HG02884 (cell line): ENCODE data around the gene LAPTM5.

ENCODE experiments used
- ATAC-seq: cut with Tn5 transposase; IDR thresholded peaks from one replicate; pipeline ENCODE4 v1.9.1; 2021; ENCODE audit warnings: mild to moderate bottlenecking, moderate library complexity; ENCODE audit not compliant: unreplicated experiment

Gene LAPTM5

DNA sequence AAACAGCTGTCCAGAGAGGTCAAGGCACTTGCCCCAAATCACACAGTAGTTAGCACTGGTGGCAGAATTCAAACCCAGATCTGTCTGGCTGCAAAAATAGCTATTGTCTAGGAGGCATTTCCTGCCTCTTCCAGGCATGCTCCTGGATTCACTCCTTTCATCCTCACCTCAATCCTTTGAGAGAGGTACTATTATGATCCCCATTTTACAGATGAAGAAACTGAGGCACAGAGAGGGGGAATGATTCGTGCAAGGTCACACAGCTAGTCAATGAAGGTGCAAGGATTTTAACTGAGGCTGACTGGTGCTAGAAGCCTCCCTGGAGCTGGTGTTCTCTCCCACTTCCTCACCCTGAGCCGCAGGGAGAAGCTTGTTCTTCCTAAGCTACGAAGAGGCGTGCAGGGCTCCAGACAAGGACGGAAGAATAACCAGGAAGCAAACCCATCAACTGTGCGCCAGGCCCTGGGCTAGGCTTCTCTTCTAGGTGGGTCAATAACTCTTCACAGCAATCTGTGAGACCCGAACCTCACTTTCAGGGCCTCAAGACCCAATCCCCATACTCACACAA is 631 bp upstream of the LAPTM5 start:
- no peak for ATAC-seq

DNA sequence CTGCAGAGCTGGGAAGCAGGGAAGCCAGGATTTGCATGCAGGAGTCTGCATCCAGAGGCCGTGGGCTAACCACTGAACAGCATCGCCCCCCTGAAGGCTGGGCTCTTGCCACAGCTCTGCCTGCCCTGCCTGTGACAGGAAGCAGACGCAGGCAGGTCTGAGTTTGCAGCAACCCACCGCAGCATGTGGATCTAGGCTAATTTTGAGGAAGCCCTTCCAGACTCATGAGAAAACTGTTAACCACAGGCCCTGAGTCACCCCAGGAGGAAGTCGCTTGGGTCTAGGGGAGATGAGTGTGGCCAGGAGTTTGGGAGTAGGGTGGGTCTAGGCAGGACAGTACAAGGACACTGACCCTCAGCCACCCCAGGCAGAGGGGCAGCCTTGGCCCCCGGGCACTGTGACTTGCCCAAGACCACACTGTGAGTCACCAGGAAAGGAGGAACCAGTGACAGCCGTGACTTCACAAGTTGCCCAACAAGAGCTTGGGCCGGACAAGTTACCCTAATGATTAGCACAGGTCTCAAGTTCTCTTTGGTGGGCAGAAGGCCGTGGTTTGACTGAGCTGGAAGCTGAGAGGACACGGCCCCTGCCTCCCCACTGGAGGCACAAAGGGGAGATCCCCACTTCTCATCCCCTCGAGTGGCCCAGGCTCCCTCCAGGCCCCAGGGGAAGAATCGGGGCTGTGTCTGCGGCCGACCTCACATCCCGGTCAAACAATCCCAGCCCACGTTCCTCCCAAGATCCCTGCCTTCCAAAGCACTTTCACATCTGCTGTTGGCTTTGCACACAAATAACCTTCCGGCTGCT is 826 bp downstream of the LAPTM5 start:
- no peak for ATAC-seq

DNA sequence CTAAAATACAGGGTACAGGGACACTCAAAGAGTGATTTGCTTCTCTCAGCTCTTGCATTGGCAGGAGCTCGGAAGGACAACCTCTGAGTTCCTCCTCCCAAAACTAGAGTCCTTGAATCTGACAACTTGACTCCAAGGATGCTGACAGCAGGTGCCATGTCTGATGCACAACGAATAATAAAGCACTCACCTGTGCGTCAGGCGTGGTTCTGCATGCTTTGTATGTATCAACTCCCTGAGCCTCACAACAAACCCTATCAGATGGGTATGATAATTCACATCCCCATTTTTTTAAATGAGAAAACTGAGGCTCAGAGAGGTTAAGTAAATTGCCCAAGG is 1.4 kb downstream of the LAPTM5 start:
- no peak for ATAC-seq

DNA sequence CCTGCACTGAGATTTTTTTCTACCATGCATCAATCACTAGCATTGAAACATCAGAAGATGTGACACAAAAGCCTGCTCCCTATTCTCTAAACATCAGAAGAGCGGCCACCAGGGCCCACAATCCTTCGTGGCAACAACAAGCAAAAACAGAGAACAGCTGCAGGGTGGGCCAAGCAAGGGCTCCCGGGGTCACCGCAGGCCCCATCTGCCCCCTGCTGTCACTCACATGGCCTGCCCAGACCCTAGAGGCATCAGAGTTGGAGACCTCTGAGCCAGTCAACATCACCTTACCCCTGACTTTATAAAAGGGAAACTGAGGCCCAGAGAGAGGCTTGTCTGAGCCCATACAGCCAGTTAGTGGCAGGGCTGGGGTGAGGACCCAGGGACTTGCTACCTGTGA is 1.8 kb downstream of the LAPTM5 start:
- no peak for ATAC-seq

DNA sequence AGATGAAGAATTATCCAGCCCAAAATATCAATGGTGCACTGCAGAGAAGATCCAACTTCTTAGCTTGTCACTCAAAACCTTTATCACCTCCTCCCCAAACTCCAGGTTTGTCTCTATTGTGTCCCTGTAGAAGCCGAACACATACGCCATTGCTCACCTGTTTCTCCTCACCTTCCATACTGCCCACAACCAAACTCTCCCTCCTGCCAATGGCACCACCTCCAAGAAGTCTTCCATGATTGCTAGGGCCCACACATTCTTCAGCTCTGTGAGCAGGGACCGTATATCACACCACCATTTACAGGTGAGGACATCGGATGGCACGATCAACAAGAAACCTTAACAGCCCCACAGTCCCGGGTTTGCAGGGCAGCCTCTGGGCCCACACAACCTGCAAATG is 2.2 kb downstream of the LAPTM5 start:
- no peak for ATAC-seq

DNA sequence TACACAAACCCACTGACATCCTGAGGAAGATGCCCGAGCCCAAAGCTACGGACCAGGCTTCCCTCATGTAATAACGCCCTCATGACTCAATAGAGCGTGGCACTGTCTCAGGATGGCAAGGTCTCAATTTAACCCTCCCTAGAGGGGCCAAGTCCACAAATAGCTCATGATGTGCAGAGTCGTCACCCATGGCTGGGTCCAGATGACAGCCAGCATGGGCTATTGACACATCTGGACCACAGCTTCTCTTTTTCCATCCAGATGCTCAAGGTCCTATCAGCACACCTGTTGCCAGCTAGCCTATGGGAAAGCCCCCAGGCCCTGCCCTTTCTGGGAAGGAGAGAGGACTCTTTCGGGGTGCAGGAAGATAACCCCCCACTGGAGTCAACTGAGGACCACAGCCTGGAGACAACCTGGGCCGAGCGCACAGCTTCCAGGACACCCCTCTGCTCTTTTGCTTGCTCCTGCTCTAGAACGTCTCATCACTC is 2.8 kb downstream of the LAPTM5 start:
- peak; percentile 45 for ATAC-seq

DNA sequence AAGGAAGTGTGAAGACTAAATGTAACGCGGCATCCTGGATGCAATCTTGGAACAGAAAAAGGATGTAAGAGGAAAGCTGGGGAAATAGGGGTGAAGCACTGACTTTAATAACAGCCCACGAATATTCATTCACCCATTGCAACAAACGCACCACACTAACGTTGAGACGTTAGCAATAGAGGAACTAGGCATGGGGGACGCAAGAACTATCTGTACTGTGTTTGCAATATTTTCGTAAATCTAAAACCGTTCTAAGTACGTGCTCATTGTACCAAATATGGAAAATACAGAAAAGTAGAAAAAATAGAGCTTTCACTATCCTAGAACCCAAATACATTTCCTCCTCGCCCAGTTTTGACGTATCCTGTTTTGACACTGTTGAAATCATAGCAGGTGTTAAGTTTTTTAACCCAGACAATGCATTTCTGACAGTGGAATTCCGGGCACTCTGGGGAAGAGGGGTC is 3.9 kb downstream of the LAPTM5 start:
- no peak for ATAC-seq

DNA sequence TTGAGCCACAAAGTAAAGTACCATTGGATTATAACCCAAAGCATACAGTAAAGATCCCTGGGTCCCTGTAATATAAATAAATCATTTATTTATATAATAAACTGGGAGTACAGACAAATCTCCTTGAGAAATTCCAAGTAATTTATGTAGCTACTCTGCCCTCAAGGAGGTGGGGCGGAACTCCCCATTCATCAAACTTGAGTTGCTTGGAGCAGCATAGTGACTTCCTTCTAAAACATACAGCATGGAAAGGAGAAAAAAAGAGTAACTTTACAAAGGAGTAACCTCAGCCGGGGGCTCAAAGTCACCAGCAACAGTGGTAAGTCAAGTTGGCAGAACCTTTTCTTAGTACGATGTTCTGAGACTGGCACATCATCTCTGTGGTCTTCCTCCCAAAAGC is 4.5 kb downstream of the LAPTM5 start:
- no peak for ATAC-seq

DNA sequence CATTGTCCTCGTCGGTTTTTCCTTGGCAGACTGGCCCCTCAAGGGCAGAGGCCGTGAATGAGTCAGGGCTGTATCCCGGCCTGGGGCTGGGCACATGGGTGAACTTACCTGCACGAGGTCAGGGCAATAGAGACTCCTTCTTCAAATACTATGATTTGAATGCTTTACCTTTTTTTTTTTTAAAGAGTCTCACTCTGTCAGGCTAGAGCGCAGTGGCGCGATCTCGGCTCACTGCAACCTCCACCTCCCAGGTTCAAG is 5.0 kb downstream of the LAPTM5 start:
- no peak for ATAC-seq

DNA sequence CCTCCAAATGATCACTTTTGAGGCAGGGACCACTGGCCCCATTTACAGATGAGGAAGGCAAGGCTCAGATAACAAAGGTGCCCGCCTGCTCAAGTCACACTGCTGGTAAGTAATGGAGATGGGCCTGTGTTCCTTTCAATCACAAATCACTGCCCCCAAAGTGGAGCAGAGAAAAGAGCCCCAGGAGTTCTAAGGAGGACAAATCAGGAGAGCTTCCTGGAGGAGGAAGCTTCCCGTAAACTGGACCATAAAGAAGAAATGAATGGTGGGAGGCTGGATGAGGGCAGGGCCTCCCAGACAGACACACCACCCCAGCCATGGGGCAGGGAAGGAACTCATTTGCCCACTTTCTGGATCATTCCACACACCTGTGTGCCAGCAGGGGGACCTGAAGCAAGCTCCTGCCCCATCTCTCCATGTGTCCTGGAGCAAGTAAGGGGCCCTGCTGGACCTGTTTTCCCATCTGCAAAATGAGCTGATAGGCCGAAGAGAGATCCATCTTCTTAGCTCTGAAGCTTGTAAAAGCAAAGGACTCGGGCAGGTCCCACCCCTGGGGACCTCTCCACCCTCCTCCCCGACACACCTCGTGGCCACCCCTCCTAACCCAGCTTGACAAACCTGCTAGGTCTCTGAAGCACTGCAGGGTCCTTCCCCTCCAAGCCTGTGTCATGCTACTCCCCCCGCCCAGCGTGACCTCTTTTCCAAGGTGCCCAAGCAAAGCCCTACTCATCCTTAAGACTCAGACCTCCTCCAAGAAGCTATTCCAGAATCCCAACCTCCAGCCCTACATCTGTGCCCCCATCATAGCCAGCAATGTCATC is 5.5 kb downstream of the LAPTM5 start:
- ATAC-seq, result no peak

DNA sequence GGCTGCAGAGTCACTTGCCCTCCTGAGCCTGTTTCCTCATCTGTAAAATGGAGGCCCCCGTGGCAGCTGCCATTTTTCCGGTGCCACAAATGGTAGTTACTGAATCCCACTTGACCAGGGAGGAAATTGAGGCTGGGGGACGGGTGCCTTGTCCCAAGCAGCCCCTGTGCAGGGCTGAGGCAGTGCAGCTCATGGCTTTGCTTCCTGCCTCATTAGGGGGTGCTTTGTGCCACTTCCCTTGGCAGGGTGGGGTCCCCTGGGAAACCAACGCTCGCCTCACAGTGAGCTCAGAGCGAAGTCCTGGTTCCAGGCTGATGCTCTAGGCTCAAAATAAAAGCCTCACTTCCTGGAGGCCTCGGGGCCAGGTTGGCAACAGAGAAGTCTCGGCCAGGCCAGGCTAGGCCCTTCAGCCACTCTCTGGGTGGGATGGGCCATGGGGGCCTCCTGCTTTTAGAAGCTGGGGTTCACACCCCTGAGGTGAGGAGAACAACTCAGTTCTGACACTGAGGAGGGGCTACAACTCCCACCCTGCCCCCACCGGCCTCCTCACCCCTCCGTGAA is 6.8 kb downstream of the LAPTM5 start:
- ATAC-seq, result no peak

DNA sequence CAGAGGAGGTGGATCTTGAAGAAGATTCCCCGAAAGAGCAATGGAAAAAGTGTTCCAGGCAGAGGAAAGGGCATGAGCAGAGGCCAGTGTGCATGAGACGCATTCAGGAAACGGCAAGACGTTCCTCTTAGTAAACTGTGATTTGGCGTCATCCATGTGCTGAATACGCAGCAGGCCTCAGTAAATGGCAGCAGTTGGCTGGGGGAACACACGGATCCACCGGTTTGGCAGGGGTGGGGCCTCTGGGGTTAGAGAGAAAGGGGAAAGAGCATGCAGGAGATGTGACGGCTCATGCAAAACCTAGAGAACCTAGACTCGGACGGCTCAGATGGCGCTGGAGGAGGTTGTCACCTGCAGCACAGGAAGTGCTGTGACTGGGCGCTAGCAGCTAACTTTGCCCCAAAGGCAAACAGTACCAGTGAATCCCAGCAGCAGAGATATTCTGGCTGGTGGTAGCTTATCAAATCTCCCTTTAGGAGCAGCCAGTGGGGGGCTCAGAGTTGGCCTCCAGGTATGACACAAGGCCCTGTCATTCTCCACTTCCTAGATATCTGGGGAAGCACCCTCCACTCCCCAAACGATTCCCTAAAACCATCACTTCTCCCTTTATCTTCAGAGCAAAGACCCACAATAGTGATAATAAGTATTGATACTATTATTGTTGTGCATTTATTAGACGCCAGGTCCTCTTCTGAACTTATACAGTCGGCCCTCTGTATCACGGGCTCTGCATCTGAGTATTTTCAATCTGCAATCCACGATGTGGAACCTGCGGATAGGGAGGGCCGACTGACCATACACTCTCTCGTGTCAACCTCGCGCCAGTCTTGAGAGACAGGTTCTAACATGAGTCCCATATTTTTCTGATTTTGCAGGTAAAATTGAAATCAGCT is 7.6 kb downstream of the LAPTM5 start:
- no peak for ATAC-seq

DNA sequence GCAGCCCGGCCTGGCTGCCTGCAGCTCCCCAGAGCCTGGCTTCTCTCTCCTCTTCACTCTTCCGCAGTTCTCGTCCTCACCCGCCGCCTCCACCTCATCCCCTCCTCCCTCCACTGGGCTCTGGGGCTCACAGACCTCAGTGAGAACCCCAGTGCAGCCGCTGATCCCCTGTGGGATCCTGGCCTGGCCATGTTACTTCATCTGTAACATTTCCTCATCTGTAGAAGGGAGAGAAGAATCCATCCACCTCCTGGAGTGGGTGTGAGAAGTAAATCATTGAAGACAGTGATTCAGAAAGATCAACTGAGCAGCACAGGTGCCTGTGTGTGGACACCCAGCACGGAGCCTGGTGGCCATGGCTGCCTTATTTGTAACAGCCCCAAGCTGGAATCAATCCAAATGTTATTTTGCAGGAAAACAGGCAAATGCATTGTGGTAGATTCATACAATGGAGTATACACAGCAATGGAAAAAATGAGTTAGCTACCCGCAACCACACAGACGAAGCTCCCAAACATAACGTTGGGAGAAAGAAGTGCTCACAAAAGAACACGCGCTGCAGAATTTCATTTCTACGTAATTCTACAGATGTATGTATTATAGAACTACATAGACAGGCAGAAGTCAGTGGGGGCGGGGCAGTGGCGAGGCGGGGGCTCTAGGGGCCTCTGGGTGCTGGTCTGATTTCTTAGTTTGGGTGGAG is 8.7 kb downstream of the LAPTM5 start:
- ATAC-seq, result no peak

DNA sequence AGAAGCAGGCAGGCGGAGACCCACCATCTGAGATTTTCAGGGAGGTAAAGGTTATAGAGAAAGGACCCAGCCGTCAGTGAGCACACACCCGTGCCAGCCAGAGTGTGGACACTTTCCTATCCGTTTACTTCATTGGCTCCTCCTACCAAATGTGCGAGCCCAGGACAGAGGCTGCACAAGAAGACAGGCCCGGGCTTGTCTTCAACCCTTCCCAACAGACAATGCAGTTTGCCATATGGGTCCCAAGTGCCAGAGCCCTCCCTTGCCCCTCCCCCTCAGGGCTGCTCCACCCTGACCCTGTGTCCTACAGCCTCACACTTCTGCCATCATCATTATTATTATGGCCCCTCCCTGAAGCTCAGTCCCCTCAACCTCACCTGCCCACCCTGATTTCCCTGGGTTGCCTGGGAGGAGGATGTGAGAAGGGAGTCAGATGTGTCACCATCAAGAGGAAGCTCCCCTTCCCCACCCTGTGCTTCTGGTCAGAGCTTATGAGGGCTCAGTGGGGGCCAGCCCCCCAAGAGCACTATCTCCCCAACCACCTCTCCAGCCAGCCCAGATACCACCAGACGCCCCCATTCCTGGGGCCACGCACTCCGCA is 9.4 kb downstream of the LAPTM5 start:
- no peak for ATAC-seq

DNA sequence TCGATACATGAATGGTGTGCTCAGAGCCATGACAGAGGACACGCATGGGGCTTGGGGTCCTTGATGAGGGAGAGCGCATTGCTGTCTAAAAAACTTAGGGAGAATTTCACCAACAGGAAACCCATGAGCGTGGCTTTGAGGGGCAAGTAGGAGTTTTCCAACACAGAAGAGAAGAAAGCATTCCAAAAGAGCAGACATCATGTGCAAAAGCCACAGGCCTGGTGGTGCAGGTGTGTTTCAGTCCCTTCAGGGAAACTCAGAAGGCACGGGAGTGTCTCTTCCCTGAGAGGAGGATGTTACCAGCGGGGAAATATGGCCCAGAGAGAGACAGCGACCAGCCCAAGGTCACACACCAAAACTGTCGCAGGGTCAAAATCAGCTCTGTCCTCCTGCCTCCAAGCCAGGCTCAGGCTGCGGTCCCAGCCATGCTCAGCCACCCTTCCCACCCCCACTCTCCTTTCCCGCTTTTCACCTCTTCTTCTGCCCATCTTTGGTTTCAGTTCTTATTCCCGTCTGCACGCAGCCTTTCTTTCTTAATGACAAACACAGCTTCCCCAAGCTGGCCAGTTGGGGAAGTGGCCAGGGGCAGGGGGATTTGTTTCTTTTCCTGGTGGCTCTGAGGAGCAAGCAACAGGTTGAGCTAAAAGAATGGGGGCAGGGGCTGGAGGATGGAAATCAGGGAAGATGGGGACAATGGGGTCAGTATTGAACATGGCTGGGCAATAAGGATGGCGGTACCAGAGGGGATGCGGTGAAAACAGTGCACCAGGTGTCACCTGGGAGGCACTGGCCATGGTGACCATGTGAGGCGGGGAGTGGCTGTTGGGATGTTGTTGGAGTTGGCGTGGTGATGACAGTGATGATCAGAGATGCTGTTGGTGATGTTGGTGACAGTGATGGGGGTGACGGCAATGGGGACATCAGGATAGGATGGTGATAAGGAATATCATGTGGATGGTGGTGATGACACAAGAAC is 10.3 kb downstream of the LAPTM5 start:
- ATAC-seq, result no peak

DNA sequence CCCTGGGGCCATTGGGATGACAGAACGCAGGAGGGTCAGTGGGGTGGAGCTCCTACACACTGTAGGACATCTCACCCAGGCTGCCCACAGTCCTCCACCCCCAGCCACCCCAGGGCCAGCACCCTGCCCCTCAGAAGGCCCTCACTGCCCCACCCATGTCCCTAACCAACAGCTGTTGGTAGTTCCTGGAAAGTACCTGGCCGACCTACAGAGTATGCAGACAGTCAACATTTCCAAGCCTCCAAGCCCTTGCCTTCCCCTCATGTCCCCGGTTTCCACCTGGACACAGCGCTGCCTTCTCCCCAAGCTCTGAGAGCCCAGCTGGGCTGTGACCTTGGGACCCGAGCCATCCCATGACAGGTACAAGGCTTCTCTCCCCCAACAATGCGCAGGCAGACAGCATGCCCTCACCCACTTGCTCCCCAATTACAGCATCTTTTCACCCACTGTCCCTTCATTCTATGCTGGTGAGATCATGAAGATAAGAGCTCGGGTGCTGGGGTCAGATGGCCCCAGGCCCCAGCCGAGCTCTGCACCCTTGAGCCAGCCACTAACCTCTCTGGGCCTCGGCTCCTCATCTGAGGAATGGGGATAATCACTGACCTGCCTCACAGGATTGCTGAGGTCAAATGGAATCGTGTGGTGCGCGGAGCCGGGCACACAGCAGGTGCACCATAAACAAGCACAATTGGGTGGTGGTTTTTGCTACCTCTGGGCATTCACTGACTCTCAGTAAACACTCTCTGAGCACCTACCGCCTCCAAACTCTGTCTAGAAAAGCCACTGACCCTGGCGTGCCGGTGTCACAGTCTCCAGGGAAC is 11.2 kb downstream of the LAPTM5 start:
- ATAC-seq, result no peak

DNA sequence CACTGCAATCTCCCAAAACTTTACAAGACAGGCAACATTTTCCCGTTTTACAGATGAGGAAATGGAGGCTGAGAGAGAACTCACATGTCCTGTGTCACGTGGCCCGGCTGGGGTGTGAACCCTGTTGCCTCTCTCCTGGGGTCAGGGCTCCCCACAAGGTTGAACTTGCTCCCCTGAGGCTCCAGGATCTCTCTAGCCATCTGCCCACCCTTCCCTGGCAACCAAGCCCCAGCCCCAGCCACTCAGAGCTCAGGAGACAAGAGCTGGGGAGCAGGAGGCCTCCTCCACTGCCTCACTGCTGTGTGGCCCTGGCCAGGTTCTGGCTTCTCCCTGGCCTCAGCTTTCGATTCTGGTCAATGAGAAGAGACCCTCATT is 11.8 kb downstream of the LAPTM5 start:
- no peak for ATAC-seq
